Fibroblast of villous mesenchyme (primary cell): ENCODE measurements around the gene SGSH. TPM values are rescaled to one million over a fixed set of nuclear protein-coding genes. Genes with fewer than 3 reads are reported as not detected.
"Not testable (repeated sequence)": the region's sequence is repeated elsewhere in the genome, so short reads cannot be mapped to it uniquely, and the experiment has no call there.

Experiments used
- DNase-seq: peaks from one replicate; pipeline ENCODE4 v3.0.0-alpha.2; 2010; ENCODE audit warnings: low read depth
- H3K4me3 ChIP-seq: 2 replicates; pipeline ENCODE4 v1.5.1; 2011; ENCODE audit warnings: low read depth, mild to moderate bottlenecking, low read length
- total RNA-seq: library from RNA; depleted of rRNA; stranded (reverse); fragments of >200 nt; gene quantifications from 2 replicates; pipeline ENCODE4 v1.2.3, GENCODE V29; 2012
- TF ChIP-seq, protein P1 (sequence below): IDR thresholded peaks from 2 replicates; pipeline ENCODE4 v1.5.1; 2012; ENCODE audit warnings: low read depth, mild to moderate bottlenecking, low read length; ENCODE audit not compliant: insufficient read depth

The SGSH gene
- total RNA-seq, 1 donor = 12.1 TPM

DNA sequence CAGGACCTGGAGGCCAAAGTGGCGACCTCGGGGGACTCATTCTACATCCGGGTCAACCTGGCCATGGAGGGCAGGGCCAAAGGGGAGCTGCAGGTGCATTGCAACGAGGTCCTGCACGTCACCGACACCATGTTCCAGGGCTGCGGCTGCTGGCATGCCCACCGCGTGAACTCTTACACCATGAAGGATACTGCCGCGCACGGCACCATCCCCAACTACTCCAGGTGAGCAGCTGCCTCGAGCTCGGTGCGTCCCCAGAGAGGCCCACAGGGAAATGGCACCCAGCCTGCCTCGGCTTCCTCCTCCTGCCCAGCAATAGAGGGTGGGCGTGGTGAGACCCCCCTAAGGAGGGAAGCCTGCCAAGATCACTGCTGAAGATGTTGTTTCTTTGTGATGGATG is 17.9 kb downstream of the SGSH start:
- TF ChIP-seq, protein P1, sequence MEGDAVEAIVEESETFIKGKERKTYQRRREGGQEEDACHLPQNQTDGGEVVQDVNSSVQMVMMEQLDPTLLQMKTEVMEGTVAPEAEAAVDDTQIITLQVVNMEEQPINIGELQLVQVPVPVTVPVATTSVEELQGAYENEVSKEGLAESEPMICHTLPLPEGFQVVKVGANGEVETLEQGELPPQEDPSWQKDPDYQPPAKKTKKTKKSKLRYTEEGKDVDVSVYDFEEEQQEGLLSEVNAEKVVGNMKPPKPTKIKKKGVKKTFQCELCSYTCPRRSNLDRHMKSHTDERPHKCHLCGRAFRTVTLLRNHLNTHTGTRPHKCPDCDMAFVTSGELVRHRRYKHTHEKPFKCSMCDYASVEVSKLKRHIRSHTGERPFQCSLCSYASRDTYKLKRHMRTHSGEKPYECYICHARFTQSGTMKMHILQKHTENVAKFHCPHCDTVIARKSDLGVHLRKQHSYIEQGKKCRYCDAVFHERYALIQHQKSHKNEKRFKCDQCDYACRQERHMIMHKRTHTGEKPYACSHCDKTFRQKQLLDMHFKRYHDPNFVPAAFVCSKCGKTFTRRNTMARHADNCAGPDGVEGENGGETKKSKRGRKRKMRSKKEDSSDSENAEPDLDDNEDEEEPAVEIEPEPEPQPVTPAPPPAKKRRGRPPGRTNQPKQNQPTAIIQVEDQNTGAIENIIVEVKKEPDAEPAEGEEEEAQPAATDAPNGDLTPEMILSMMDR = no peak
- no peak overlapping the region for H3K4me3 ChIP-seq
- DNase-seq = no peak

DNA sequence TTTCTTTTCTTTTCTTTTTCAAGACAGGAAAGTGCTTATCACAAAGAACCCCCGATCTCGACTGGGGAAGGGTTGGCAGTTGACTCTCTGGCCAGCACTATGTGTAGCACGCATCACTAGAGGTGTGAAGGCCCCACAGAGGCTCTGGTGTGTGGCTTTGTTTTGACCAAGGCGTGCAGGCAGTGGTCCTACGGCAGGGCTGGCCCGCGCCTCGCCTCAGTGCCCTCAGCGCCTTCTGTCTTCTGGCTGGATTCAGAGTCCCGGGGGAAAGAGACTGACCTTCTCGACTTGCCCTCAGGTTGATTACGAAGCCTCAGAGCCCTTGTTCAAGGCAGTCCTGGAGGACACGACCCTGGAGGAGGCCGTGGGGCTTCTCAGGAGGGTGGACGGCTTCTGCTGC is 18.7 kb downstream of the SGSH start:
- no peak for DNase-seq
- no peak overlapping the region for H3K4me3 ChIP-seq
- TF ChIP-seq, protein P1 = no peak

DNA sequence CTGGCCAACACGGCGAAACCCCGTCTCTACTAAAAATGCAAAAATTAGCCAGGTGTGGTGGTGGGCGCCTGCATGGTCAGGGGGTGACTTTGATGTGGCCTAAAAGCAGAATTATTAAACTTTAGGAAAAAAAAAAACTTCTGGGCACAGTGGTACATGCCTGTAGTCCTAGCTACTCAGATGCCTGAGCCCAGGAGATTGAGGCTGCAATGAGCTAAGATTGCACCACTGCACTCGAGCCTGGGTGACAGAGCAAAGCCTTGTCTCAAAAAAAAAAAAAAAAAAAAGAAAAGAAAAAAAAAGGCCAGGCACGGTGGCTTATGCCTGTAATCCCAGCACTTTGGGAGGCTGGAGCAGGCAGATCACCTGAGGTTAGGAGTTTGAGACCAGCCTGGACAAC is 20.8 kb downstream of the SGSH start:
- H3K4me3 ChIP-seq, DNase-seq: not testable (repeated sequence)

DNA sequence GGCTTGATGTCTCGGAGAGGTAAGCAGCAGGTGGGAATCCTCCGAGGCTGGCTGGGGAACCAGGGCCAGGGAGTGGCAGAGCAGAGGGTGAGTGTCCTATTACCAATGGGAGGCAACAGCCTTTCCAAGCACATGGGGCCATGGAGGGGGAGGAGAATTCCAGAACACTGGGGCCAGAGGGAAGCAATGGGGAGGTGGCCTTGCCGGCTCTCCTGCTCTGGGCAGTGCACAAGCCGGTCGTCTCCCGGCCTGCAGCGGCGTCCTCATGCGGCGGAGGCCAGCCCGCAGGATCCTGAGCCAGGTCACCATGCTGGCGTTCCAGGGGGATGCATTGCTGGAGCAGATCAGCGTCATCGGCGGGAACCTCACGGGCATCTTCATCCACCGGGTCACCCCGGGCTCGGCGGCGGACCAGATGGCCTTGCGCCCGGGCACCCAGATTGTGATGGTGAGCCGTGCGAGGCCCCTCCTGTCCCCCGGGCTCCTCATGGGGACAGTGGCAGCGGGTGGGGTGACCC is 21.9 kb downstream of the SGSH start:
- no peak overlapping the region for H3K4me3 ChIP-seq
- TF ChIP-seq, protein P1 = no peak
- peak; percentile 17 for DNase-seq

DNA sequence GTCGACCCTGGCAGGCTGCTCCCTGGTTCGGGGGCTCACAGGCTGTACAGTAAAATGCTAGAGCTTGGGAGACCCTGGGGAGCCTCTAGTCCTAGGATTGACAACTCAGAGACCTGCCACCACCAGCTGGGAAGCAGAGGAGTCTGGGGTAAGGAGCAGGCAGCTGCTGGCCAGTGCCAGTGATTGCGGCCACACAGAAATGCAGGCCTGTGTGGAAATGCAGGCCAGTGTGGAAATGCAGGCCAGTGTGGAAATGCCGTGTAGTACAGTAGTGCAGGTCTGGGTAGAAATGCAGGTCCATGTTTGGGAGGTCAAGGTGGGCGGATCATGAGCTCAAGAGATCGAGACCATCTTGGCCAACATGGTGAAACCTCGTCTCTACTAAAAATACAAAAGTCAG is 23.5 kb downstream of the SGSH start:
- H3K4me3 ChIP-seq = no peak overlapping the region
- no peak for DNase-seq
- TF ChIP-seq, protein P1 = no peak

DNA sequence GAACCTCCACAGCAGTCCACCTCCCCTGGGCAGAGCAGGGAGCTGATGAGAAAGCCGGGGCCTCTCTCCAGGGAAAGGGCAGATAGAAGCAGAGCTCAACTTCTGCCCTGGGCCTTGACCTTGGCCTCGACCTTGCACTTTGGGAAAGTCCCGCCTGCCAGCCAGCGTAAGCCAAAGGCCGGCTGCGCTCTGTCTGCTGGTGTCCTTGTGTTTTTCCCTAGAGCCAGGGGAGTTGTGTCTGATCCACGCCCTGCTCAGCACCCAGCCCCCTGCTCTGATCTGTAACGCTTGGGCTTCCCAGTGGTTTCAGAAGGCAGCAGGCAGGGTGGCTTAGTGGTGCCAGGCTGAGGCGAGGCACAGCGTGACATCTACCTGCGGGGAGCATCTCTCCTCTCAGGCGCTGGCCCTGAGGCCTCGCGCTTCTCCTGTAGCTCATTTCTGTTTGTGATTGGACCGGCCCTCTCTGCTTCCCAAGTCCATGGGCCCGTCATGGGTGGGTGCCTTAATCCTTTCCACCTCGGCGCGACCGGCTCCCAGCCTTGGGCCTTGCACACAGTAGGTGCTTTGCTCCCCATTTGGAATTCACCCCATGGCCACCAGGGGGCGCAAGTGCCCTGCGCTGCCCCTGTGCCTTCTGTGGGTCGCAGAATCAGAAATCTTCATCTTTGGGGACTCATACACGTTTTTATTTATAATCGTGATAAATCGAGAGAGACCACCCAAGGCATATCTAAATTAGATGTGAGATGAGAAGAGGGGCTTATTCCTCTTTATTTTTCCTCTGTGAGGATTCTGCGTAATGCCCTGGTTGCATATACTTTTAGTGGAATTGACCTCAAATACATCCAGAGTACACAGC is 24.2 kb downstream of the SGSH start:
- TF ChIP-seq, protein P1 = peak; percentile 86
- no peak overlapping the region for H3K4me3 ChIP-seq
- DNase-seq = no peak

DNA sequence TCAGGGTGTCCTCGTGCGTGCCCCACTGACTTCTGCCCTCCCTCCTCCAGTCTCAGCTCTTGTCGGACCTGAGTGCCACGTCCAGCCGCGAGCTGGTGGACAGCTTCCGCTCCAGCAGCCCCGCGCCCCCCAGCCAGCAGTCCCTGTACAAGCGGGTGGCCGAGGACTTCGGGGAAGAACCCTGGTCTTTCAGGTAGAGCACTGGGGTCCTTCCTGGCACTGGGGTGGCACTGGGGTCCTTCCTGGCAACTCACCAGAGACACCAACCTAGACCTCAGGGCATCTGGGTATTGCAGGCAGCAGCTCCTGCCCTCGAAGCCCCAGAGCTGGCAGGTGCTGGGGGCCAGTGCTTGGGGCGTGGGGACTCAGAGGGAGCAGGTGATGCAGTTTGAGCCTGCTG is 25.0 kb downstream of the SGSH start:
- no peak for DNase-seq
- no peak overlapping the region for H3K4me3 ChIP-seq
- TF ChIP-seq, protein P1 = no peak
